Mesothelial cell of epicardium (in vitro differentiated cells): ENCODE results near the gene NF1. TPM values are rescaled to one million over a fixed set of nuclear protein-coding genes. Genes with fewer than 3 reads are reported as not detected.
A peak's percentile ranks its signal among the peaks of the same experiment; 100 is the strongest.

Experiments used
- DNase-seq, 2 experiments: peaks; one replicate each; pipeline ENCODE4 v3.0.0; 2021; ENCODE audit warnings: low spot score in 2 of 2; ENCODE audit not compliant: unreplicated experiment in 2 of 2
- H3K27ac Mint-ChIP-seq: 2 replicates; pipeline ENCODE4 v1.8.0; 2021; ENCODE audit warnings: mixed read lengths
- H3K27me3 Mint-ChIP-seq: 2 replicates; pipeline ENCODE4 v1.8.0; 2021; ENCODE audit warnings: low read depth, mixed read lengths
- H3K36me3 Mint-ChIP-seq: 2 replicates; pipeline ENCODE4 v1.8.0; 2021; ENCODE audit warnings: mixed read lengths
- H3K4me1 Mint-ChIP-seq: 2 replicates; pipeline ENCODE4 v1.8.0; 2021; ENCODE audit warnings: mixed read lengths
- H3K4me3 Mint-ChIP-seq: 2 replicates; pipeline ENCODE4 v1.8.0; 2021; ENCODE audit warnings: mild to moderate bottlenecking, moderate library complexity, mixed read lengths
- H3K9me3 Mint-ChIP-seq: 2 replicates; pipeline ENCODE4 v1.8.0; 2021; ENCODE audit warnings: mixed read lengths
- CTCF ChIP-seq: fragments of 200-600 bp; sonication (generic); IDR thresholded peaks from one replicate; pipeline ENCODE4 v1.5.0; 2021; ENCODE audit warnings: antibody characterized with exemption; ENCODE audit not compliant: unreplicated experiment
- total RNA-seq: library from RNA; stranded (reverse); gene quantifications from 3 replicates; pipeline ENCODE4 v1.2.1, GENCODE V29; 2021

NF1 gene
- total RNA-seq, 1 donor from 2014 or later = 104 TPM

GRCh38 chr17:31224366-31224765, 129.6 kb downstream of the NF1 start:
- DNase-seq = no peak
- no peak overlapping the region for H3K4me3 Mint-ChIP-seq
- H3K36me3 Mint-ChIP-seq = peaks cover 10% of the 10 kb centered on the region
- H3K4me1 Mint-ChIP-seq = peaks cover 3% of the 10 kb centered on the region
- no peak overlapping the region for H3K27ac Mint-ChIP-seq
- no peaks in the 10 kb centered on the region for H3K9me3 Mint-ChIP-seq
- TF ChIP-seq CTCF = no peak
- no peaks in the 10 kb centered on the region for H3K27me3 Mint-ChIP-seq

GRCh38 chr17:31225831-31226230, 131.1 kb downstream of the NF1 start:
- Mint-ChIP-seq H3K9me3 (no peaks in the 10 kb centered on the region), H3K27ac (no peak overlapping the region), H3K27me3 (no peaks in the 10 kb centered on the region), H3K4me1 (peaks cover 3% of the 10 kb centered on the region), H3K4me3 (no peak overlapping the region), H3K36me3 (peaks cover 14% of the 10 kb centered on the region)
- no peak for DNase-seq
- TF ChIP-seq CTCF = no peak

DNA sequence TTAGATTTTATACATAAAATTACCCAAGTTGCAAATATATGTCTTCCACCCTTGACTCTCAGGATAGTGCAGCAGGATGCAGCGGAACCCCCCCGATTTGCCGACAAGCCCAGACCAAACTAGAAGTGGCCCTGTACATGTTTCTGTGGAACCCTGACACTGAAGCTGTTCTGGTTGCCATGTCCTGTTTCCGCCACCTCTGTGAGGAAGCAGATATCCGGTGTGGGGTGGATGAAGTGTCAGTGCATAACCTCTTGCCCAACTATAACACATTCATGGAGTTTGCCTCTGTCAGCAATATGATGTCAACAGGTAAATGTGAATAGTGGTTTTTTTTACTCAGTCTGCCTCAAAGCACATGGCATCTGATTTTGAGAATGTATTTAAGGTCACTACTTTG, 131.6 kb downstream of the NF1 start:
- DNase-seq = no peak
- Mint-ChIP-seq H3K9me3 (no peaks in the 10 kb centered on the region), H3K4me1 (peaks cover 3% of the 10 kb centered on the region), H3K27ac (no peak overlapping the region), H3K36me3 (peaks cover 17% of the 10 kb centered on the region), H3K27me3 (no peaks in the 10 kb centered on the region), H3K4me3 (no peak overlapping the region)
- no peak for TF ChIP-seq CTCF

DNA sequence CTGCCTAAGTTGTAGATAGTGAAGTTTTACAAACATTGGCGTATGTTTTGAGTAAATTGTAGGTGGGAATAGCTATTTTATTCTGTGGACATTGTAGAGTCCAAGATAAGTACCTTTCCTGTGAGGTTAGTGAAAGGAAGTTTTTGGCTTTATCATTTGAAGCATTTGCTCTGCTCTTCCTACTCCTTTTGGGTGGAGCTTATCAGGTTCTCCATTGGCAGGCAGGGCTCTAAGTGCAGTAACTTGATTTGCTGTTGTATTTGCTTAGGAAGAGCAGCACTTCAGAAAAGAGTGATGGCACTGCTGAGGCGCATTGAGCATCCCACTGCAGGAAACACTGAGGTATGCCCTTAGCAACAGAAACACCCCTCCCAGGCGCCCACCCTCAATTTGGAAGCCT, 132.2 kb downstream of the NF1 start:
- Mint-ChIP-seq H3K9me3 (no peaks in the 10 kb centered on the region), H3K4me1 (peaks cover 3% of the 10 kb centered on the region), H3K4me3 (no peak overlapping the region), H3K36me3 (peaks cover 20% of the 10 kb centered on the region), H3K27me3 (no peaks in the 10 kb centered on the region), H3K27ac (no peak overlapping the region)
- no peak for DNase-seq
- no peak for TF ChIP-seq CTCF

- Mint-ChIP-seq H3K4me3 (no peak overlapping the region), H3K36me3 (peaks cover 38% of the 10 kb centered on the region), H3K27me3 (no peaks in the 10 kb centered on the region), H3K9me3 (no peaks in the 10 kb centered on the region), H3K4me1 (peaks cover 13% of the 10 kb centered on the region), H3K27ac (no peak overlapping the region)
- no peak for TF ChIP-seq CTCF
- no peak for DNase-seq
These were observed 137.1 kb downstream of the NF1 start for GRCh38 chr17:31231852-31232251.

- H3K9me3 Mint-ChIP-seq = peaks cover under 1% of the 10 kb centered on the region
- peaks cover 13% of the 10 kb centered on the region for H3K4me1 Mint-ChIP-seq
- no peak for DNase-seq
- no peaks in the 10 kb centered on the region for H3K27me3 Mint-ChIP-seq
- H3K36me3 Mint-ChIP-seq = peaks cover 50% of the 10 kb centered on the region
- H3K4me3 Mint-ChIP-seq = no peak overlapping the region
- no peak for TF ChIP-seq CTCF
- H3K27ac Mint-ChIP-seq = peak overlapping the region; percentile 63
These were observed 140.3 kb downstream of the NF1 start for GRCh38 chr17:31235110-31235509.
